Measurements from ENCODE around the gene SMIM14.
"Not testable (repeated sequence)": the region's sequence is repeated elsewhere in the genome, so short reads cannot be mapped to it uniquely, and the experiment has no call there.

Gene SMIM14

GRCh38 chr4:39596971-39597370, 41.7 kb downstream of the SMIM14 start:
- DNase-seq (ENCODE audit: low spot score) = no peak

DNA sequence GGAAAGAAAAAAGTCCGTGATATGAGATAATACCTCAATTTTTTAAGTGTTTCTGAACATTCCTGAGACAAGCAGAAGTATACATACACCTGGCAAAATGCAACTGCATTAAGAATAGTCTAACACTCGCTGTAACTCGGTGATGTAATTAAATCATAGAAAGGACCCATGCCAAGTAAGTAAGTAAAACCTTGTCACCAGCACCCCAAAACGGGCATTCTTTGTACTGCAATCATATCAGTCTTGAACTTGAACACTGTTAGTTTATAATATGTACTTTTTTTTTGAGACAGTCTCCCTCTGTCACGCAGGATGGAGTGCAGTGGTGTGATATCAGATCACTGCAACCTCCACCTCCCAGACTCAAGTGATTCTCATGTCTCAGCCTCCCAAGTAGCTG, 47.4 kb downstream of the SMIM14 start:
- no peak for DNase-seq (ENCODE audit: low spot score)

DNA sequence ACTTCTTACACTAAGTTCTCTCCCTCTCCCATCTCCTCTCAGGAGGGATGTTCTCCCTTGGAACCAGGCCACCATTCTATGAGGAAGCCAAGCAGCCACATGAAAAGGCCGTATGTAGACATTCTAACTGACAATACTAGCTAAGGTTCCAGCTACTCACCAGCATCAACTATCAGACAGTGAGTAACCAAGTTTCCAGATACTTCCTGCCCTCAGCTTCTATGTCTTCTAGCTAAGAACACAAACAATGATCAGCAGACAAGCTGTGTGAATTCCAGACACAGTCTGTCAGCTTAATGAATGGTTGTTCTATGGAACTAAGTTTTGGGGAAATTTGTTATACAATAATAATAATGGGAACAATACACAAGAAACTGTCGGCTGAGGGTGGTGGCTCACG, 50.8 kb downstream of the SMIM14 start:
- DNase-seq (ENCODE audit: low spot score) = peak; percentile 27

GRCh38 chr4:39574946-39575345, 63.7 kb downstream of the SMIM14 start:
- DNase-seq (ENCODE audit: low spot score) = no peak

DNA sequence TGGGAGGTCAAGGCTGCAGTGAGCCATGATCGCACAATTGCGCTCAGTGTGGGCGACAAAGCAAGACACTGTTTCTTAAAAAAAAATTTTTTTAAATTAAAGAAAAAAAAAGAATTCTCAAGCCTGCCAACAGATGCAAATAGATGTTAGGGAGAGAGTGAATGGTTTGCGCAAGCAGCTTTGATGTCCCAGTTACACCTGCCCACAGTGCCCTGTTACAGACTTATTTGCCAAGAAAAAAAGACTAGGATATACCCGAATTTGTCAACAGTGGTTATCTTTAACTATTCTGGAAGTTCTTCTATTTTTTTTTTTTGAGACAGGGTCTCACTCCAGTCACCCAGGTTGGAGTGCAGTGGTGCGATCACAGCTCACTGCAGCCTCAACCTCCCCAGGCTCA, 67.2 kb downstream of the SMIM14 start:
- no peak for DNase-seq (ENCODE audit: low spot score)

- DNase-seq (ENCODE audit: low spot score) = no peak
These were observed 67.6 kb downstream of the SMIM14 start for GRCh38 chr4:39571054-39571453.

DNA sequence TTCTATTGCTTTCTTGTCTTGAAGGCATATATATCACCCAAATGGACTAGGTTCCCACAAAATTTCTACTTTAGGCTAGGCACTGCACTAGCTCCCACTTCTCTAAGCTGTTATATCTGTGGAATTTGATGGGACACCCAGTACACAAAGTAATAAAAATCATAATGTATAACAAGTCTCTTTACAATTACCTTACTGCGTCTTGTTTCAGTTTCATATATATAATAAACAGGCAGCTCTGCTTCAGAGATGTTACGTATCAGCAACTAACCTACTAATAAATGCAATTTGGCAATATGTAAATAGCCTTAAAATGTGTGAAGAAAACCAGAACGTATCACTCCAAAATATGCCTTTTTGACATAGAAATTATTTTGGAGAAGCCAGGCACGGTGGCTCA, 69.5 kb downstream of the SMIM14 start:
- no peak for DNase-seq (ENCODE audit: low spot score)

DNA sequence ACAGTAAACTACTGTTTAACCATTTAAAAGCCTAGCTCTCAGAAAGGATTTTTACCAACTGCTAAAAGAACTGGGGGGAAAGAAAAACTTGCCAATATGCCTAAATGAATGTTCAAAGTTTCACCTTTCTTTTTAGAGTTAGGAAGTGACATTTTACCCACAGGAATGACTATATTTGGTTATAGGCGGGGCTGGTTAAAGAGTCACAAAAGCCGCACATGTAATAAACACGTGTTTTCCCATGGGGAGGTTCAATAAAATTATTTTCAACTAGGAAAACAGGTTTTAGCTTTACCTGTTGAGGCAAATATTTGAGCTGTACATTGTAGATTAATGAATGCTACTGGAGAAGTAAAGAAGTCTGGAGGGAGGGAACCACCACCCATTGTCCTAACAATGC, 69.9 kb downstream of the SMIM14 start:
- no peak for DNase-seq (ENCODE audit: low spot score)

DNA sequence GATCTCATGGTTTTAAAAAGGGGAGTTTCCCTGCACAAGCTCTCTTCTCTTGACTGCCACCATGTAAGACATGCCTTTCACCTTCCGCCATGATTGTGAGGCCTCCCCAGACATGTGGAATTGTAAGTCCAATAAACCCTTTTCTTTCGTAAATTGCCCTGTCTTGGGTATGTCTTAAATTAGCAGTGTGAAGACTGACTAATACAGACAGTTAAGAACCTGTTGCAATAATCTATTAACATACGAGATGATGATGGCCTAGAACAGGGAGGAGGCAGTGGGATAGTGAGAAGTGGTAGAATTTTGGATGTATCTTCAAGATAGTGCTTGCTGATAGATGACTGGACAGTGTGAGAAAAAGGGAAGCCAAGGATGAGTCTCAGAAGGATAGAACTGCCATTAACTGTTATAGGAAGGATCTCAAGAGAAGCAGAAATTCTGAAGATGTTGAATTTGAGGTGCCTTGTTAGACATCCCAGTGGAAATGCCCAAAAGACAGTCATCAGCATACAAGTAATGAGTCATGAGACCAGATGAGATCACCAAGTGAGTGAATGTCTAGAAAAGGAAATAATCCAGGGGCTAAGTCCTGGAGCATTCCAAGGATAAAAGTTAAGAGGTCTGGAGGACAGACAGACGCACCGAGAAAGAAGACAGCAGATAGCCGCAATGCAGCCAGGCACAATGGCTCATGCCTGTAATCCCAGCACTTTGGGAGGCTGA, 72.6 kb downstream of the SMIM14 start:
- DNase-seq (ENCODE audit: low spot score) = peak; percentile 80

DNA sequence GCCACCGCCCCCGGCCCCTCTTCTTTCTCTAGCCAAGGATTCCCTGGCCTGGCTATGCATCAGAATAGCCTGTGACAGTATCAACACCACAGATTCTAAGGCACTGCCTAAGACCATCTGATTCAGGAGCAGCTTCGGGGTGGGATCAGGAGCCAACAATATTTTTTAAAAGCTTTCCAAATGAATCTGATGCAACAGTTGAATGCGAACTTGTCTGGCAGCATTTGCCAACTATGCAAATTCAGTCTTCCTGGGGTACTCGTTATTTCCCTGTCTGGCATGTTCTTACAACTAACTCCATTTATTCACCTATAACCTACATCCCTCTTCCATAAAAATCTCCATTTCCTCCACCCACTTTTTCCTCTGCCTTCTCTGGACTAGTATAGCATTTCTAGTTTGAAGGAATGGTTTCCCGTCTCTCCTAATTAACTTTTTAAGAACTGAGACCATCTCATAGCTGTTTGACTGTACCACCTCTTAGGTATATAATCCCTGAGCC, 75.3 kb downstream of the SMIM14 start:
- no peak for DNase-seq (ENCODE audit: low spot score)

DNA sequence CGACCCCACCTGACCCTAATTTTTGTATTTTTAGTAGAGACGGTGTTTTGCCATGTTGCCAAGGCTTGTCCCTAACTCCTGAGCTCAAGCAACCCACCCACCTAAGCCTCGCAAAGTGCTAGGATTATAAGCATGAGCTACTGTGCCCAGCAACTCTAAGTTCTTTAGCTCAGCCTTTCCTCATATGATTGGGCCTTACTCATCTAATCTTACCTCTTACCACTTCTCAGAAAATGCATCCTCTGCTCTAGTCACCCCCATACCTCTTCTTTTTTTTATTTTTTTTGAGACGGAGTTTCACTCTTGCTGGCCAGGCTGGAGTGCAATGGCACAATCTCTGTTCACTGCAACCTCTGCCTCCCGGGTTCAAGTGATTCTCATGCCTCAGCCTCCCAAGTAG, 75.9 kb downstream of the SMIM14 start:
- no peak for DNase-seq (ENCODE audit: low spot score)

DNA sequence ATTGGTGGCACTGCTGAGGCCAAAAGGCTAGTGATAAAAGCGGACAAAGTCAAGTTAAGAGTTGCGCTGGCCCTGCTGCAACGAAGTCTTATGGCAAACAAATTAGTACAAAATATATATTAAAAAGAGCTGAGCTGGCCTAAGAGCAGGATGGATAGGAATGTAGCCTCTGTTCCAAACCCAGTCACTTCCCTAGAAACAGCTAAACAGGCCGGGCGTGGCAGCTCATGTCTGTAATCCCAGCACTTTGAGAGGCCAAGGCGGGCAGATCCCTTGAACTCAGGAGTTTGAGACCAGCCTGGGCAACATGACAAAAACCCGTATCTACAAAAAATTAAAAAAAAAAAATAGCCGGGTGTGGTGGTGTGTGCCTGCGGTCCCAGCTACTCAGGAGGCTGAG, 79.0 kb downstream of the SMIM14 start:
- DNase-seq (ENCODE audit: low spot score) = peak; percentile 18

DNA sequence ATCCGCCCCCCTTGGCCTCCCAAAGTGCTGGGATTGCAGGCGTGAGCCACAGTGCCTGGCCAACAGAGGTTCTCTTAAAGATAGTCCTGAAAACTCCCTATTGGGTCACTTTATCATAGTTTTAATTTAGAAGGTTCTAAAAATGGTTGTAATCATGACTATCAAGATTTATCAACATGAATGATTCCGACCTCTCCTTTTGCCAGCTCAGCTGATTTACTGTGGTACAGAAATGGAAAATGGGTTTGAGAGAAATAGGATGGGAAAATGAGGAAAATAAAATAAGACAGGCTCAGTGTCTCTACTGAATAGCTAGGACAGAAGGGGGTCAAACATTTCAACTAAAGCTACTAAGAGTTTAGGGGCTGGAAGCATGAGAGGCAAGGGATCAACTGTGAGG, 83.2 kb downstream of the SMIM14 start:
- no peak for DNase-seq (ENCODE audit: low spot score)

GRCh38 chr4:39548425-39549067, 90.1 kb downstream of the SMIM14 start:
- DNase-seq (ENCODE audit: low spot score) = no peak

DNA sequence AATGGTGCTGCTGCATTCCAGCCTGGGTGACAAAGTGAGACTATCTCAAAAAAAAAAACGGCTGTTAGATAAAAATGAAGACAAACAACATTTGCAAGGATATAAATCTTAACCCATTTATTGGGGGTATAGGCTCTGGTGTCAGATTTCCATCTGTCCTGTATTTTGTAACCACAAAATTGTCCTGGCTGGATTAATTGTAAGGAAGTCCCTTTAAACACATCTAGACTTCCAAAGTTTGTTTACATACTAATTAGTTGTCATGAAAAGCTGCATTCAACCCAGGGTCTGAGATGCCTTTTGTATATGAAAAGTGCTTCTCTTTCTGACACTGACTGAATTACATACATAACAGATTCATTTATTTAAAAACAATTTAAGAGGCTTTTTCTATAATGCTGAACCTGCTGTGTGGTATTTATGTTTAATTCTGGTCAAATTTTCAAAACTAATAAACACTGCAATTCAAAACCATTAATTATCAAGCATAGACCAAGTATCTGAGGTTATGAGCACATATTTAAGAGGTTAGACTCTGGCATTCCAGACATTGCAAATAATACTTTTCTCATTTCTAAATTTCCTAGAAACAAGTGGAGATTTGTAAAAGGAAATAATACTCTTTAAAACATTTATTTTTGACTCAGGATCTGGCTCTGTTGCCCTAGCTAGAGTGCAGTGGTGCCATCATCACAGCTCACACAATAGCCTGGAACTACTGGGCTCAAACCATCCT, 93.9 kb downstream of the SMIM14 start:
- DNase-seq (ENCODE audit: low spot score) = no peak

GRCh38 chr4:39544080-39544479, 94.6 kb downstream of the SMIM14 start:
- DNase-seq (ENCODE audit: low spot score) = not testable (repeated sequence)

- no peak for DNase-seq (ENCODE audit: low spot score)
These were observed 95.6 kb downstream of the SMIM14 start for GRCh38 chr4:39543034-39543433.

- DNase-seq (ENCODE audit: low spot score) = no peak
These were observed 96.1 kb downstream of the SMIM14 start for GRCh38 chr4:39542611-39543012.

- no peak for DNase-seq (ENCODE audit: low spot score)
These were observed 96.6 kb downstream of the SMIM14 start for GRCh38 chr4:39541987-39542610.

DNA sequence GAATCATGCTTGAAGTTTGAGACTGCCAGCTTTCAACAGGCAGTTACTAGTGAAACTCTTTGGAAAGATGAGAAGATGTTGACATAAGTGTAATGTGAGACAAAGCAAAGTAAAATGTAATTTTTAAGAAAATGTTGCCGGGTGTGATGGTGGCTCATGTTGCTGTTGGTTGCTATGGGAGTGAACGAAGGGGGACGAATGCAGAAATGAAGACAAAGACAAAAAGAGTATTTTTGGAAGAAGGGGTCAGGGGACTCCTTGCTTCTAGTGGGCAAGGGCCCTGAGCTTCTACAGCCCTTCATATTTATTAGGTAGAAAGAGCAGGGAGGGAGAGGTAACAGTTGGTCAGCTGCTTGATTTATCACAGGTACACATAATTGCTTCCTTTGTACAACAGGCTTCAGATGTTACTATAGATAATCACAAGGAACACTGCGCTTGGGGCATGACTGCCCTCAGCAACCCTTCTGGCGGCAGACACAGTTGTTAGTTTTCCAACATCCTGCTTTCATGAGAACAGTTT, 99.5 kb downstream of the SMIM14 start:
- DNase-seq (ENCODE audit: low spot score) = no peak

DNA sequence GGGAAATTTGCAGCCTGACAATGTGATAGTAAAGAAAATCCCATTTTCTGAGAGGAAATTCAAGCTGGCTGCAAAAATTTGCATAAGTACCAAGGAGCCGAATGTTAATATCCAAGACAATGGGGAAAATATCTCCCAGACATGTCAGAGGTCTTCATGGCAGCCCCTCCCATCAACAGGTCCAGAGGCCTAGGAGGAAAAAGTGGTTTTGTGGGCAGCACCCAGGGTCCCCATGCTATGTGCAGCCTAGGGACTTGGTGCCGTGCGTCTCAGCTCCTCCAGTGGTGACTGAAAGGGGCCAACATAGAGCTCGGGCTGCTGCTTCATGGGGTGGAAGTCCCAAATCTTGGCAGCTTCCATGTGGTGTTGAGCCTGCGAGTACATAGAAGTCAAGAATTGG, 105.1 kb downstream of the SMIM14 start:
- DNase-seq (ENCODE audit: low spot score) = no peak

GRCh38 chr4:39532237-39532636, 106.4 kb downstream of the SMIM14 start:
- DNase-seq (ENCODE audit: low spot score) = not testable (repeated sequence)
